ENCODE measurements around the gene NUSAP1. TPM values are rescaled to one million over a fixed set of nuclear protein-coding genes. Genes with fewer than 3 reads are reported as not detected.
"Not testable (repeated sequence)": the region's sequence is repeated elsewhere in the genome, so short reads cannot be mapped to it uniquely, and the experiment has no call there.

NUSAP1 gene
- total RNA-seq, 1 donor from 2014 or later = 7.0 TPM

DNA sequence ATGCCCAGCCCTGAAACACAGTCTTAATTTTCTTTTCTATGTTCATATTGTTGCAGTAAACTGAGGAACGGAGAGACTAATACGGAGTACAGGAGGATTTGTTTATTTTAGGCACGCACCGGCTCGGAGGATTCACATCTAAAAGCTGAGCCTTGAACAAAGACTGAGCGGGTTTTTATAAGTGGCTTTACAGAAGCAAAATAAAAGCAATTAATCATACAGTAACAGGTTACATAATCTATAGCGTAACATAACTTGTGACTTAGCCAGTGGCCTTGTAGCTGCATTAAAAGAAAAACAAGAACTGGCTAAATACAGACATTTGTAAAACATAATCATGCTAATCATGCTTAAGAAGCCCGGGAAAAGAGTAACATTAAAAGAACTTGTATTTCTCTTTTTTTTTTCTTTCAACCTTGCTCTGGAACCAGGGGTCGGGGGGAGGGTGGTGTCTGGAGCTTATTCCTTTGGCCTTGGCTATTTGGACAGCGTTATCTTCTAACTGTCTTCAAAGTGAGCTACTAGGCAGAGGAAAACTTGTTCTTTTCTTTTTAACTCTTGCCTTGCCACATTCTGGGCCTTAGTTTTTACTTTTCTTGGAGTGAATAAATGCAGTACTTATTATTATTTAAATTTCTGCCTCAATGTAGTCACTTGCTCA is 17.5 kb downstream of the NUSAP1 start:
- TF ChIP-seq, protein P1, sequence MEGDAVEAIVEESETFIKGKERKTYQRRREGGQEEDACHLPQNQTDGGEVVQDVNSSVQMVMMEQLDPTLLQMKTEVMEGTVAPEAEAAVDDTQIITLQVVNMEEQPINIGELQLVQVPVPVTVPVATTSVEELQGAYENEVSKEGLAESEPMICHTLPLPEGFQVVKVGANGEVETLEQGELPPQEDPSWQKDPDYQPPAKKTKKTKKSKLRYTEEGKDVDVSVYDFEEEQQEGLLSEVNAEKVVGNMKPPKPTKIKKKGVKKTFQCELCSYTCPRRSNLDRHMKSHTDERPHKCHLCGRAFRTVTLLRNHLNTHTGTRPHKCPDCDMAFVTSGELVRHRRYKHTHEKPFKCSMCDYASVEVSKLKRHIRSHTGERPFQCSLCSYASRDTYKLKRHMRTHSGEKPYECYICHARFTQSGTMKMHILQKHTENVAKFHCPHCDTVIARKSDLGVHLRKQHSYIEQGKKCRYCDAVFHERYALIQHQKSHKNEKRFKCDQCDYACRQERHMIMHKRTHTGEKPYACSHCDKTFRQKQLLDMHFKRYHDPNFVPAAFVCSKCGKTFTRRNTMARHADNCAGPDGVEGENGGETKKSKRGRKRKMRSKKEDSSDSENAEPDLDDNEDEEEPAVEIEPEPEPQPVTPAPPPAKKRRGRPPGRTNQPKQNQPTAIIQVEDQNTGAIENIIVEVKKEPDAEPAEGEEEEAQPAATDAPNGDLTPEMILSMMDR (IDR thresholded peaks at IDR 0.05) = no peak
- Histone ChIP-seq H3K36me3 (no peaks in the 10 kb centered on the region), H3K4me3 (no peak overlapping the region), H3K27ac (no peak overlapping the region), H3K9me3 (no peaks in the 10 kb centered on the region), H3K27me3 (ENCODE audit: low read depth) (no peaks in the 10 kb centered on the region), H3K4me1 (no peaks in the 10 kb centered on the region)
- no peak for ATAC-seq
- DNase-seq = no peak
- intact Hi-C loops (cut with DNase I) = no loop called here

DNA sequence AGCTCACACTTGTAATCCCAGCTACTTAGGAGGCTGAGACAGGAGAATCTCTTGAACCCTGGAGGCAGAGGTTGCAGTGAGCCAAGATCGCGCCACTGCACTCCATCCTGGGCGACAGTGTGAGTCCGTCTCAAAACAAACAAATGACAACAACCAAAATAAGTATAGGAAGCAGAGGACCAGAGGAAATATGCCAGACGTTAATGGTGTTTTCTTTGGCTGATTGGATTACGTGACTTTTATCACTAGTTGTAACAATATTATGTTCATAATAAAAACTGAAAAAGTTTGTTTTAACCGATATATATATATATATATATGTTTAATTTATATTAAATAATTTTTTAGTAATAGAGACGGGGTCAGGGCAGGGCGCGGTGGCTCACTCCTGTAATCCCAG is 21.7 kb downstream of the NUSAP1 start:
- TF ChIP-seq, protein P1 (IDR thresholded peaks at IDR 0.05) = no peak
- no peak for DNase-seq
- Histone ChIP-seq H3K9me3 (no peaks in the 10 kb centered on the region), H3K4me3 (no peak overlapping the region), H3K36me3 (no peaks in the 10 kb centered on the region), H3K4me1 (no peaks in the 10 kb centered on the region), H3K27ac (no peak overlapping the region), H3K27me3 (ENCODE audit: low read depth) (no peaks in the 10 kb centered on the region)
- ATAC-seq = no peak
- intact Hi-C loops (cut with DNase I) = no loop called here

DNA sequence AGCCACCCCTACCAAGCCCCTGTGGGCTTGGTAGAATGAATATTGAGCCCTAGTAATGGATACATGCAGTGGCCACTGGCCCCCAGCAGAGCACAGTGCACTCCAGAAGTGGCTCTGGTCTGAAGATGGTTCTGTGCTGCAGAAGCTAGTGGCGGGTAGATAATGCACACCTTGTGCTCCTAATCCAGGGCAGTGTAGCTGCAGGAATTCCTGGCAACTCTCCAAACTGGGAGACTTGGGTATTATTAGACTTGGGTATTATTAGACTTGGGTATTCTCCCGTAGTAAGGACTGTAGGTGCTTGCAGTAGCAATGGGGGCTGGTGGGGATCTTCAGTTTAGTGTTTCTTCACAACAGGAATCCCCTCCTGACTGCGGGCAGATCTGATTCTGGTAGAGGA is 34.7 kb downstream of the NUSAP1 start:
- Histone ChIP-seq H3K36me3 (no peaks in the 10 kb centered on the region), H3K9me3 (no peaks in the 10 kb centered on the region), H3K4me3 (no peak overlapping the region), H3K27me3 (ENCODE audit: low read depth) (no peaks in the 10 kb centered on the region), H3K27ac (no peak overlapping the region), H3K4me1 (no peaks in the 10 kb centered on the region)
- no peak for ATAC-seq
- no peak for DNase-seq
- intact Hi-C loops (cut with DNase I) = no loop called here
- TF ChIP-seq, protein P1 (IDR thresholded peaks at IDR 0.05) = no peak

DNA sequence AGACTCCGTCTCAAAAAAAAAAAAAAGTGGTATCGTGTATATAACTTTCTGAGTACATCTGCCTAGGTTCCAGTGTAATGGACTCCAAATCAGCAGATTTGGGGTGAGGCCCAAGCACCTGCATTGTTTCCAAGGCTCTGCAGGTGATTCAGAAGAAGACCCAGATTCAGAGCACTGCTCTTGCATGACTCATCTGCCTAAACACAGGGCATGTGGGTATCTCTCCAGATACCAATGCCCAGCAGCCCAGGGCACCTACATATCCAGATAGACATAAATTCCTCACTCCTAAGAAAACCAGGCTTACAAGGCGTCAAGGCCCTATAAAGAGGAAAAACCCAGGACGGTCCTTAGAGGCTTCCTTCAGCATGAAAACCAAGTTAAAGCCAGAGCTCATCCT is 45.3 kb downstream of the NUSAP1 start:
- H3K27me3 ChIP-seq (ENCODE audit: low read depth) = no peaks in the 10 kb centered on the region
- TF ChIP-seq, protein P1 (IDR thresholded peaks at IDR 0.05) = no peak
- no peaks in the 10 kb centered on the region for H3K9me3 ChIP-seq
- H3K36me3 ChIP-seq = no peaks in the 10 kb centered on the region
- H3K4me3 ChIP-seq = no peak overlapping the region
- intact Hi-C loops (cut with DNase I) = no loop called here
- no peaks in the 10 kb centered on the region for H3K4me1 ChIP-seq
- no peak overlapping the region for H3K27ac ChIP-seq
- ATAC-seq = no peak
- no peak for DNase-seq

DNA sequence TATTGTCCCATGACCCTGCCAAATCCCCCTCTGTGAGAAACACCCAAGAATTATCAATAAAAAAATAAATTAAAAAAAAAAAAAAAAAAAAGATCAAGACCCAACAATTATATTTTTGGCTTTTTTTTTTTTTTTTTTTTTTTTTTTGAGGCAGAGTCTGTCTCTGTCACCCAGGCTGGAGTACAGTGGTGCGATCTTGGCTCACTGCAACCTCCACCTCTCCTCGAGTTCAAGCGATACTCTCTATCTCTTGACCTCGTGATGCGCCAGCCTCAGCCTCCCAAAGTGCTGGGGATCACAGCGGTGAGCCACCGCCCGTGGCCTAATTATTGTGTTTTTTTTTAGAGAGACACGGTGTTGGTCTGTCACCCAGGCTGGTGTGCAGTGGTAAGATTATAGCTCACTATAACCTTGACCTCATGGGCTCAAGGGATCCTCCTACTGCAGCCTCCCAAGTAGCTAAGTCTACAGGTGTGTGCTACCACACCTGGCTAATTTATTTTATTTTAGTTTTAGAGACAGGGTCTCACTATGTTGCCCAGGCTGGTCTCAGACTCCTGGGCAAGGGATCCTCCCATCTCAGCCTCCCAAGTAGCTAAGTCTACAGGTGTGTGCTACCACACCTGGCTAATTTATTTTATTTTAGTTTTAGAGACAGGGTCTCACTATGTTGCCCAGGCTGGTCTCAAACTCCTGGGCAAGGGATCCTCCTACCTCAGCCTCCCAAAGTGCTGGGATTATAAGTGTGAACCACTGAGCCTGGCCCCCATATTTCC is 51.5 kb downstream of the NUSAP1 start:
- H3K4me3 ChIP-seq; H3K27me3 ChIP-seq (ENCODE audit: low read depth); DNase-seq; H3K9me3 ChIP-seq; intact Hi-C loops (cut with DNase I); H3K4me1 ChIP-seq; H3K27ac ChIP-seq; ATAC-seq: not testable (repeated sequence)
- H3K36me3 ChIP-seq = peaks cover 33% of the 10 kb centered on the region

DNA sequence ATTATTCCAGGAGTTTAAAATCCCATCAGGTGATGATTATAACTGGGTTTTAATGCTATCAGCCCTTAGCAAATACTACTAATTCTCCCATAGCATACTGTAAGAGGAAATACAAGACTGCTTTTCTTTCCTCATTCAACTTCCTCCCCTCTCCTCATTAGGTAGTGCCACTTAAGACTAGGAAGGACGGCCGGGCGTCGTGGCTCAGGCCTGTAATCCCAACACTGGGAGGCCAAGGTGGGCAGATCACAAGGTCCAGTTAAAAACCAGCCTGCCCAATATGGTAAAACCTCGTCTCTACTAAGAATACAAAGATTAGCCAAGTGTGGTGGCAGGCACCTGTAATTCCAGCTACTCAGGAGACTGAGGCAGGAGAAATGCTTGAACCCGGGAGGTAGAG is 55.0 kb downstream of the NUSAP1 start:
- Histone ChIP-seq H3K4me3 (no peak overlapping the region), H3K36me3 (peaks cover 55% of the 10 kb centered on the region), H3K27ac (no peak overlapping the region), H3K27me3 (ENCODE audit: low read depth) (no peaks in the 10 kb centered on the region), H3K9me3 (no peaks in the 10 kb centered on the region), H3K4me1 (no peaks in the 10 kb centered on the region)
- intact Hi-C loops (cut with DNase I) = no loop called here
- TF ChIP-seq, protein P1 (IDR thresholded peaks at IDR 0.05) = no peak
- ATAC-seq (no peak), DNase-seq (no peak)
